Stimulated activated CD8-positive, alpha-beta memory T cell treated with anti-CD3 and anti-CD28 coated beads, Interleukin-12 subunit alpha, Interleukin-12 subunit beta, amount 100 ng/mL, for 4 hours (primary cell): ENCODE data around the gene UPP2.

Experiments used
- DNase-seq: peaks from one replicate; pipeline ENCODE4 v3.0.0-alpha.2; 2020; ENCODE audit warnings: low read depth

Gene UPP2

DNA sequence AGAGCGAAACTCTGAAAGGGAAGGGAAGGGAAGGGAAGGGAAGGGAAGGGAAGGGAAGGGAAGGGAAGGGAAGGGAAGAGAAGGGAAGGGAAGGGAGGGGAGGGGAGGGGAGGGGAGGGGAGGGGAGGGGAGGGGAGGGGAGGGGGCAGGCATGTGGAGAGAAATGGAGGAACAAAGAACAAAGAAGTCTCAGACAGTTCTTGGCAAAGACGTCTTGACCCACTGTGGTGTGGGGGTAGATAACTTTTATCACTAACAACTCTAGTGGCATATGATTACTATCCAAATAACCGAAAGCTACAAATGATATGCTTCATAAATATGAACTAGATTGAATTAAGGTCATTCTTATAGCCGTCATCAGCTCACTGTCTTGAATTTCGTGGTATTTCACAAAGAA is 3.2 kb downstream of the UPP2 start:
- DNase-seq: no peak

DNA sequence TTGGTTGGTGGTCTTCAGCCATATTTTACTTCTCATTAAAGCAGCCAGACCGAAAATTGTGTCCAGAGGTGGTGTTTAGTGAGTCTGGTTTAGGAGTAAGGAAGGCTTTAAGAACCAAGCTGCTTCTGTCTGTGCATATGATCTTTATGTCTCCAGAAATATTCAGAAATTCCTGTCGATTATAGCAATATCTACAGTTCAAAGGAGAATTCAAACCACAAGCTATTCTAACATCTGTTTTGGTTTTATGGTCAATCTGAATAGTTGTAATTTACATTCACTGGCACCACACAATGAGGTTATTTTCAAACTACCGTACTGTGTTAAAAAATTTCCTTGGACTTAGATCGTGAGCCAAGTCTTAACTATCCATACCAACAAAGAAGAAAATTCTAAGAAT is 11.3 kb downstream of the UPP2 start:
- DNase-seq: no peak

DNA sequence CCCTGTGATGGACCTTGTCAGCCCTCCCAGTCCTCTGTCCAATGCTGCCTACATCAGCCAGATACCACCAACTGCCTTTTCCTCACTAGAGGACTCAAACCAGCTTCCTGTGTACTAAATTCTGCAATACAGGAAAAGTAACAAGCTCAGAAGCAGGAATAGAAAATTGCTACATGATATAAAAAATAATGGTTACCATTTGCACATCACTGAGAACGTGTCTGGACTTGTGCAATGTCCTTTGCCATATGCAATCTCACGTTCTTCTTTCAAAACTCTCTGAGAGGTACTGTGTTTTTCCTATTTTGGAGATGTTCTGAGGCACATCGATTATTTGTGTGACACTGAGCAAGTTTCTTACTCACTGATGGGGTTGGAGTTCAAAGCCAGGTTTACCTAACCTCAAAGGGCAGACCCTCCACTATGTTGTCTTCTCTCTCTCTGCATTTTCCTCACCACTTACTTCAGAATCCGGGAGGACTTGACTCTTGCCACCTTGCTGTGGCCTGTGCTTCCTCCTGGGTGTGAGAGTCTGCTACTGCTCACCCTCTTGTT is 12.1 kb downstream of the UPP2 start:
- no peak for DNase-seq

DNA sequence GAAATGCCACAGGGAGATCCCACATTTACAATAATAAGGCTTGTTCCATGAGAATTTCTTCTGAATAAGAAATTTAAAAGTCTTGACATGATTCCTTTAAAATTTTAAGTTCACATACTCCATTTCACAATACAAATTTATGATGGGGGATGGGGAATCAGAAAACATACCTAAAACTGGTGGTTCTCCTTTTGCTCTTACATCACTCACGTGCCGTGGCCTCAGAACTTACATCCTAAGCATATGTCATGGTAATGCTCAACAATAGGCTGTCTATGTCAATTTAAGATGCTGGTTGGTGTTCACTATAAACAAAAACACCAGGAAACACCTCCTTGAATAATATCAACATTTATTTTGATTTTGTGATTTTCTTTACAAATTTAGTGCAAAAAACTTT is 12.8 kb downstream of the UPP2 start:
- DNase-seq: no peak

DNA sequence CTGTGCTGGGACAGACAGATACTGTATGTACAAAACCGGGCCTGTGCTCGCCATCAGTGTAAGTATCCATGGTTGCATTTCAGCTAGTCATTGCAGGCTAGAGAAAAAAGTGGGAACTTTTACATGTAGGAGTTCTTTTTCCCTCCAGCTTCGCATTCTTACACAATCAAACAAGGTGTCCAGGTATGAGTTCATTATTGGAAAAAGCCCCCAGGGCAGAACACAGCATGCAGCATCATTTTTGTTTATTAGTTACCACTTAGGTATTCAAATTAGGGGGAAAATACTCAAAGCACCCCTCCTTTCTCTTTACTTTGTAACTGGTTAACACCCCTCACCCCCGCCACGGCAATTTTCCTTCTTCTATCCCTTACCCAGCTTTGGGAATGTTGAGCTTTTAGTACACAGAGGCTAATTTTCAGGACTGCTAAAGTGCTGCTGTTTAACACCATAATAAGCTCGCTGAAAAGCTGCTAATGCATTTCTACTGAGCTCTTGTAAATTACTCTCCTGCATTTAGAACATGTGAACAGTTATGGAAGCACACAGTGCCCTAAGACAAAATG is 13.6 kb downstream of the UPP2 start:
- no peak for DNase-seq

DNA sequence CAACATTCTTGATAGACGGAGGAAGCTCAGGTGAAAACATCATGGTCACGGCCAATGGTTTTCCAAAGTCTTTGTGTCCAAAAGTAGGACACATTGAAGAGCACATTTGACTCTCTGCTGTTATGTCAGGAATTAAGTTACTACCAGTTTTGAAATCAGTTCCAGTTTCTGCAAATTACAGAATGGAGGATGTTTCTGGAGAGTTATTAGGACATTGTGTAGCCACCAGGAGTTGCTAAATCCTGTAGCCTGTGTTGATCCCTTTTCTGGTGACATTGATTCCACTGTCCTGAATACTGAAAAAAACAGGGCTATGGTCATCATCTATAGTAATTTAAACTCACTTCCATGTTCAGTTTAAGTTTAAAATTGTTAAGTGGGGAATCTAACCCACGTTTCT is 15.3 kb downstream of the UPP2 start:
- no peak for DNase-seq

DNA sequence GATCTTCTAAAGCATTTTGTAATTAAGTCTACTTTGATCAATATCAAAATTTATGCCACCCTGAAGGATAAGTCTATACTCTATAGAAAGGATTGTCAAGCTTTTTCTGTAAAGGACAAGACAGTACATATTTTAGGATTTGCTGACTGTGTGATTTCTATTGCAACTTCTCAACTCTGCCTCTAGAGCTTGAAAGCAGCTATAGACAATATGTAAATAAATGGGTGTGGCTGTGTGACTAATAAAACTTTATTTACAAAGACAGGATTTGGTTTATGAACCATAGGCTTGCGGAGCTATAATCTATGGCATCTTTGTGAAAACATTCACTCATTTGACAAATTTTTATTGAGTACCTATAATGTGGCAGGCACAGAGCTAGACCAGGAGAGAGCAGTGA is 18.4 kb downstream of the UPP2 start:
- no peak for DNase-seq

DNA sequence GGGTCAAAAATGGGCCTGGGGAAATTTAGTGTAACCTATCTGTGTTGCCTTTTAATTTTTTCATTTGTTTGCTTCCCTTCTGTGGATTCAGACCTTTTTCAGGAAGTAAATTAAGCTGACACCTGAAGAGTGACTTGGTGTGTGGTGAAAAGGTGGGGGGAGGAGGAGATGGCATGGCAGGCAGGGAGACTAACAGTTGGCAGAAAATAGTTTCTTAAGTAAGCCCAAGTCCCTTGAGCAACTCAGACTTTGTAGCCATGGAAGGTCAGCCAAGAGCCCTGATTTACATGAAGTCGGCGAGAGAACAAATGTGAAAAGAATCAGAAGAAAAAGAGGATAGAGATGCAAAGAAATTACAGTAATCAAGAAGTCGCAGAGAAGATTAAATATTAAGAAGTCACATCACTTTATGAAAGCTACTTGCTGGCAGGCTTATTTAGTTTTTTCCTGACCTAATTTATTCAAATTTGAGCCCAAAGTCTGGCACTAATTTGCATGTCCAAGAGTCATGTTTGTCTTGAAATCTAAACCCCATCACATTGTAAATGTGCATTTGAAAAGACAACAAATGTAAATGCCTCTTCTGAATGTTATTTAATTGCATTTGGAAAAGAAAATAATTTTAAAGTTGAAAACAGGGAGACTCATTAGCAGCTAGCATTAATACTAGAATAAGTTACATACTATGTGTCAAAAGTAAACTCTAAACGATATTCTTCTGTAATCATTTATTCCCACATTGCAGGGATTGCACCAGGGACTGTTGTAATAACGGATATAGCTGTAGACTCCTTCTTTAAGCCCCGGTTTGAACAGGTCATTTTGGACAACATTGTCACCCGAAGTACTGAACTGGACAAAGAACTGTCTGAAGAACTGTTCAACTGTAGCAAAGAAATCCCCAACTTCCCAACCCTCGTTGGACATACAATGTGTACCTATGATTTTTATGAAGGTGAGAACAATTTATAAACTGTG is 19.3 kb downstream of the UPP2 start:
- no peak for DNase-seq

DNA sequence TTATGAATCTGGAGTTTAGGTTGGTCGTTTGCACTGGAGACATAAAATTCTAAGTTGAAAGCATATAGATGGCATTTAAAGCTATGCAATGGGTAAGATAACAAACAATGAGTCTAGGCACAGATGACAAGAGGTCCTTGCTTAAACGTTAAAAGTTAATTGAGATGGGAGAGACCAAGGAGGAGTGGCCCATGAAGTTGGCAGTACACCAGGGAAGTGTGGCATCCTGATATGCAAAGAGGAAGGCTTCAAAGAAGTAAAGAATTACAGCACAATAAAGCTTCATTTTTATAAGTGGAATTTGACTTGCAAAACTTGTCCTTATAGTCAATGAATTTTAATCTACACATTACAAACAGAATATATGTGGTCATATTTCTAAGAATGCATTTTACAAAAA is 23.2 kb downstream of the UPP2 start:
- DNase-seq: no peak

DNA sequence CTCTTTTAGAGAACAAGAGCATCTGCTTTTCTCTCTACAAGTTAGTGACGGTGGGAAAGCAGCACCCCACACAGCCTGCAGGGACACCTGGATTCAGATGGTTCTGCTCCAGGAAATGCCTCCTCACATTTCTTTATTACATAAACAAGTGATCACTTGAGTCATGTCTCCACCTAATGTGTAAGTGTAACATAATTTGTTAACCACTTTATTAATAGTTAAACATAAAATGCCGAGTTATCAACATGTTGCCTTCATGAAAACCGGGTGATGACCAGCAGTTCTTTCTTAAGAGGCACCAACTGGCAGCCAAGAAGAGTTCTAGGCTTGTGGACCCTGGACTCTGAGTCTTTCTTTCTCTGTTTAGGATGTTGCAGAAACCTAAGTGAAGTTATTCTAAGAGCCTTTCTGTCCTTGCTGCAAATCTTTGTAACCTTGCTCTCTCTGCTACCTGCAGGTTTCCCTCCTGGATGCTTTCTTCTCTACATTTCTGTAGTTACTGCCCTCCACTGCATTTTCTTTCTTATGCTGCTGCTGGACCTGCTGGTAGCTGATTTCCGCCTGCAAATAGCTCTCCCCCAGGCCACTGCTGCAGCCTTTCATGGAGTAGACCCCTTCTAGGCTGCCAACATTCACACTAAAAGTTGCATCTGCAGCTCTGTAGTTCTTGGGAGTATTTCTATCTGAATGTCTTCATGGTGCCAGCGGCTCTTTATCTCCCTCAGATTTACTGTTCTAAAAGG is 24.3 kb downstream of the UPP2 start:
- DNase-seq: no peak

DNA sequence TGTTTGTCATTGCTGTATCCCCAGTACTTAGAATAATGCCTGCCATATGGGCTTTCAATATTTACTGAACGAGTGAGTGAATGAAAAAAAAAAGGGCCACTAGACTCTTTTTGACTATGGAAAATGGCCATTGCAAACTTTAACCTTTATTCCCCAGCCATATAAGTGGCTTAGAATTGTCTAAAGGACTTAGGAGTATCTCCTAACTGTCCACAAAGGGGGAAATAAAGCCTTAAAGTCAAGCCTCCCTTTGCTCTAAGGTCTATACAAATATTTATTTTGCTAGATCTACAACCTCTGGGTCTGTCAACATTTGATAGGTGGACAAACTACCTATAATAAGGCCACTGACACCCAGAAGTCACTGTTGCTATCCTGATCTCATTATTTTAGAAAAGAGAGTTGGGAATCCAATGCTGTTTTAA is 25.7 kb downstream of the UPP2 start:
- no peak for DNase-seq

DNA sequence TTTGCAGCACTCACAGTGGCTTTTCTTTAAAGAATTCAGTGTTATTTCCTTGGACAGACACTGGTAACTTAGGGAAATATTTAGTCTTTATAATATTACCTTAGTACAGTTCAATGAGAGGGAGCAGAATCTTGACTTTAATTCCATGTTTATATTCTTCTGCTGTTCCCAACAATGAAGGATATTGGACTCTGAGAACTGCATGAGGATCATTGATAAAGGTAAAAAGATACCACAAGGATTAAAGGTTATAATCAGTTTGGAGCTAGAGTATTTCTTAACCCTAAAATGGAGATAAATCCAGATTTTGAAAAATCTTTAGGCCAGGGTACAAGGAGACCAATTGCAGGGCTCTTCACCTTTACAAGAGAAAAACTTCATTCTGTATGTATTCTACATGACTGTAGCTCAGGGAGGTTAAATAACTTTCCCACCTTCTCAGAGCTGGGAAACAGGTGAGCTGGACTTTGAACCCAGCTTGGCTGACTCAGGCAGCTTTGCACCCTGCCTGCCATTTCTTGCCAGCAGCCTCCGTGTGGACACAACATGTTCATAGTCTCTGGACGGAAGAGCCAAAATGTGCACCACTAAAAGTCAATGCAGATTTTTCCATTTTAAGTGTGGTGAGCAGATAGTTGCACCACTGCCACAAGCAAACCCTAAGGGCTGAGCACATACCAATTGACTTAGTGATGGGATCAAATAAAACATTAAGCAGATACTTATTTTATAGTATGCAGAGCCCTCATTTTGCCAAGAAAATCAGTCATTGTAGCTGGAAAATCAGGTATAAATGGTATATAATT is 26.7 kb downstream of the UPP2 start:
- DNase-seq: no peak

DNA sequence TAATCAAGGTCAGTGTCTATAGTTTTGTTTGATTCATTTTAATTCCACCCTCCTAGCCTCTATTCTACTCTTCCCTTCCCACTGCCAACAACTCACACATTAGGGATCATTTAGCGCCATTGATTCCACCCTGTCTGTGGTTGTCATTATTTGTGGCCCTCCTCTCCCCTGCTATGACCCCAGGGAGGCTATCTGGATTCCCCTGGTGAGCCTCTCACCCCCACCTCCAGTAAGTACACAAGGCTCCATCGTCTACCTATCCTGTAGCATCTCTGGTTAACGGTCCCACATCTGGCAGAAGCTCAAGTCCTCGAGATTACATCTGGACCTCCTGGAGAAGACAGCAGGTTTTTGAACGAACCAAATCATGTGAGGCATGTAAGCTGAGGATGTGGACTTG is 27.4 kb downstream of the UPP2 start:
- DNase-seq: no peak

DNA sequence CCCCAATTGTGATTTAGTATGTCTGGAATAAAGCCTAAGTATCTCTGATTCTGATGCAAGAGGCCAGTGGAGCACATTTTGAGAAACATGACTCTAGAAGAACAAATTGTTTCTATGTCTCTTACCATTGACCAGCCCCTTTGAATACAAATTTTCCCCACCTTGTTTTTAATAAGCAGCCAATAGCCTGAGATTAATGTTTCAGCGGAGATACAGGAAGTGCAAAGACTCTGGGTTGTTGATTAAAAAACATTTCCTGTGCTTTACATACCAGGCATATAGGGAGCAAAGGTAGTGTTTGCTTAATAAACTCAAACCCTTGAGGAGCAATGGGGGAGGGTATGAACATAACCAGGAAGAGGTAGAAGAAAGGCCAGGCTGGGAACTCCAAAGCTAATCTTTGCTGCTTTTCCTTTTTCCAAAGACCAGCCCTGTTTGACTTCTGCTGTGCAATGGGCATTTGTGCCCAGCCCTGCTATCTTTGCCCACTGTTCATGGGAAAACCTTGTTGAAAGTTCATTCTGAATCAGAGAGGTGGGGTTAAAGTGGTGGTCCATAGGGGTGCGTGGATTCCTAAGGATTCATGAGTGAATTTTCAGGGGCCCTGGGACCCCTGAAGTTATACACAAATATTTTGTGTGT is 29.3 kb downstream of the UPP2 start:
- DNase-seq: no peak

DNA sequence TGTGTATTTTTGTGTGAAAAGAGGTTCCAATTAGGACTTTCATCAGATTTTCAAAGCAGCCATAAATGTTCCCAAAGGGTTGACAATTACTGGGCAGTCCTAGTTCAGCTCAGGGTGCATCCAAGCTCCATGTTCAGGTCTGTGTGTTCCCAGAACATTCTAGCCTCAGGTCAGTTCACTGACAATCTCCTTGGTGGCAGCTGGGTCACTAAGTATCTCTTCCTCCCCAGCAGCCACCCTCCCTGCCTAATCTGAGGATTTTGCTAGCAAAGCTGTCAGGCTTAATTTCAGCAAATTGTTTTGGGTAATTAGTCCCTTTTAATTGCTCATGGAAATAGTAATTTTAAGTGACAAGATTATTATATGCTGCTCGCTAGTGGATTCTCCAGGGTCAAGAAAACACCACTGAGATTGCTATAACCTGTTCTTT is 29.8 kb downstream of the UPP2 start:
- no peak for DNase-seq

DNA sequence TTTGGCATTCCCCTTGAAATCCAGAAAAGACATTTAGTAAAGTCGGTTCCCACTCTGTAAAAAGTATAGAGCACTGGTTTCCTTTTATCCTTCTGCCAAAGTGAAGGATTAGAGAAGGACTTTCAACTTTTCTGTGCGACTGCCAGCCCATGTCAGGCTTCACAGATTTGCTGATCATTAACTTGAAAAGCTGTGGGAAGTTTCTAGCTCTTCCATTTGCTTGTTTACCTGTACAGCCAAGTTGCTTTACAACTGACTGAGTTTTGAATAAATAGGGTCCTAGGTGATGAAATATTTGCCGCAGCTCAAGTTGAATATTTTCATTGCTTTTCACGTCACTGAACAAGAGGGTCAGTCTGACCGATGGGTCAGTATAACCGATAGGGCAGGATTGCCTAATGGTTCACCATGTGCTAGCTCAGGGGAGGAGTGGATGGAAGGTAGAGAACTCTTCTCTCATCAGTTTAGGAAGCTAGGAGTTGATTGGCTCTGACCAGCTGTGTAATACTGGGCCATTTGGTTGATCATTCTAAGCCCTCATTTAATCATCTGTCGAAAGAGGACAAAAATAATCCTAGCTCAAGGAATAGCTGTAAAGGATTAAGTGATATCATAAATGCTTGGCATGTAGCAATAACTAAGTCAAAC is 30.4 kb downstream of the UPP2 start:
- no peak for DNase-seq

DNA sequence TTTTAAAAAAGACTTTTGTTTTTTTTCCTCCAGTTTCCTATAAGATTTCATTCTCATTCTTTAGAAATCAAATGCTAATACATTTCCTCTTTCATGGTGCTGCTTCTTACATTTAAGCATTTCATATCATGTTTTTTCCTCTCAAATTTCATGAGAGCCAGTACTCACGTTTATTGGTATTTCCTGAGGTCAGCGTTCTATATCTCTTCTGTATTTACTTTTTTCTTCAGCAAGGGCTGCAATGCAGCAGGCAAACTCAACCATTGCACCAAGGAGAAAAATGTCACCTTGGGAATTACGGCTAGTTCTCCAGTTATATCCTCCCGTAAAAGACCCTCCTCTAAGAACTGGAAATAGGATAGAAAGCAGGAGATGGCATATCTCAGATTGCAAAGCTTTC is 32.4 kb downstream of the UPP2 start:
- no peak for DNase-seq

DNA sequence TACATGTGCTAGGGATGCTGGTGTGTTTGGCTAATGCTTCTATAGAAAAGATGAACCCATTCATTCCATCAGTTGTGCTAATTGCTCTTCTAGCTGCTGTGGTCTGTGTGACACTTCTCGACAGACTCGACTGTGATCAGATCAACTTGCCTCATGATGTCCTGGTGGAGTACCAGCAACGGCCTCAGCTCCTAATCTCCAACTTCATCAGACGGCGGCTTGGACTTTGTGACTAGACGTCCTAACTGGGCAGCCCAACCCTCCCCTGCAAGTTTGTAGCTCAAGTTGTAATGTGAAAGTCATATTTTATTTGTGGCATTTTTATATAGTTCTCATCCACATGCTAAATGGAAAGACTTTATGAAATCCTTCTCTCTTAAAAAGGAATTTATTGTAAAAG is 33.0 kb downstream of the UPP2 start:
- no peak for DNase-seq

DNA sequence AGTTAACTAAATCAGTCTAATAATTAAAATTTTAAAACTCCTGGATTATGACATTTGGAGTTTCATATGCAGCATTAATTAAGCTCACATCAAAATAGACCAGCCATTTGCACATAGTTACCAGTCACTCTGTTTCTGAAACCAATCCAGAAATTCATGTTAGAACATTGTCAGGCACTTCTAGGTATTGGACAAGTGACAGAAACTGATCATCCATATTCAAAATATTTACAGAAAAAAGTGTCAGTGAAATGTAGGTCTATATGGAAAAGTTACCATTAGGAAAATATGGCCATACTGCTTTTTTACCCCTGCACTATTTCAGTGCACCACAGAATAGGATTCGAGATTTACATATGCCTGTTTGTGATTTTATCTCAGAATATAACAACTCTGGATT is 33.4 kb downstream of the UPP2 start:
- DNase-seq: no peak

DNA sequence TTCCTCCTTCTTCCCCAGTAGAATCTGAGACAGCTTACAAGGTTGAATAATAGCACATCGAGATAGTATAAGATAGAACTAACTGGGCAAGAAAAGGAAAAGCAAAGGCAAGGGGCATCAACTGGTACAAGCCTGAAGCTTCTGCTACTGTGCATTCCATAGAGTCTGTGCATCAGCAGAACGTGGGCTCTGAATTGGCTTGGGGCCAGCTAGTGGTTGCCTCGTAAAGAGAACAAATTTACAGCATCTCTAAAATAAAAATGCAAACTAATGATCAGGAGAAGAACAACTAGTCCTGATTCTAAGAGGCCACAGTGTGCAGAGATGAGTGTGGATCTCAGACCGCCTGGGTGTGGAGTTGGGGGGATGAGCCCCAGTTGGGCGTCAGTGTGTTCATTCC is 36.6 kb downstream of the UPP2 start:
- no peak for DNase-seq

DNA sequence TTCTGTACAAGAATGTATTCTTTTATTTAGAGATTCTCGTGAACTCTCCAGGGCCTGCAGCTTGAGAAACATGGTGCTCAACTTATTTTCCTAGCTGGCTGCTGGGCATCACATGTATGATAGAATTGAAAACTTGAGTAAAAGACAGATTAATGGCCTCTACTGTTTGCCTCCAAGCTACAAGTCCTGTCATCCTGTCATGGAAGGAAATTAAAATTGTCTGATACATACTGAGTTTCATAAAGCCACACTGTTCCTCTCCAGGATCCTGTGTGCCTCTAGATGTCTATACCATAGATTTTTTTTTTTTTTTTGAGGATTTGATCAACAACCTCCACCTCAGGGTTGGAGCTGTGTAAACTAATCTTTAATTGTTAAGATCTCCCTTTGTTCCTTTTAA is 38.5 kb downstream of the UPP2 start:
- no peak for DNase-seq
